SH-SY5Y (cell line): ENCODE data around the gene SLC23A2.

Experiments
- GATA2 ChIP-seq: IDR thresholded peaks from 2 replicates; pipeline ENCODE4 v1.6.1; 2011; ENCODE audit warnings: mild to moderate bottlenecking, low read depth, low read length
- GATA3 ChIP-seq: IDR thresholded peaks from 2 replicates; pipeline ENCODE4 v1.6.1; 2011; ENCODE audit warnings: low read depth, mild to moderate bottlenecking, low read length, moderate library complexity

The SLC23A2 gene

DNA sequence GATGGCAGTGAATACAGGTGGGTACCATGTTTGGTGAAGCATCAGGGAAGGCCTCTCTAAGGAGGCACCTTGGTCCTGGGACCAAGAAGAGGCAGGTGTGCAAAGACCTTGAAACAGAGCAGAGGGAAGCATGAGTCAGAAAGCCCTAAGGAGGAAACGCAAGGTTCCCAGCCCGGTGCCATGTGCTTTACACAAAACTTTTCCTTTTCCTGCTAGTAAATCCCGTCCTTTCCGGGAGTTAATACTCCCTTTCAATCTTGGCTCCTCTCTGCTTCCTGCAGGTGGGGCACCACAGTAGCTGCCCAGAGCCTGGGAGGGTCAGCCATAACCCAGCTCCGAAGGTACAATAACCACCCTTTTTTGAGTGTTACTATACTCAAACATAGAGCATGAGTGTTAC, 19.4 kb upstream of the SLC23A2 start:
- TF ChIP-seq GATA3: no peak

DNA sequence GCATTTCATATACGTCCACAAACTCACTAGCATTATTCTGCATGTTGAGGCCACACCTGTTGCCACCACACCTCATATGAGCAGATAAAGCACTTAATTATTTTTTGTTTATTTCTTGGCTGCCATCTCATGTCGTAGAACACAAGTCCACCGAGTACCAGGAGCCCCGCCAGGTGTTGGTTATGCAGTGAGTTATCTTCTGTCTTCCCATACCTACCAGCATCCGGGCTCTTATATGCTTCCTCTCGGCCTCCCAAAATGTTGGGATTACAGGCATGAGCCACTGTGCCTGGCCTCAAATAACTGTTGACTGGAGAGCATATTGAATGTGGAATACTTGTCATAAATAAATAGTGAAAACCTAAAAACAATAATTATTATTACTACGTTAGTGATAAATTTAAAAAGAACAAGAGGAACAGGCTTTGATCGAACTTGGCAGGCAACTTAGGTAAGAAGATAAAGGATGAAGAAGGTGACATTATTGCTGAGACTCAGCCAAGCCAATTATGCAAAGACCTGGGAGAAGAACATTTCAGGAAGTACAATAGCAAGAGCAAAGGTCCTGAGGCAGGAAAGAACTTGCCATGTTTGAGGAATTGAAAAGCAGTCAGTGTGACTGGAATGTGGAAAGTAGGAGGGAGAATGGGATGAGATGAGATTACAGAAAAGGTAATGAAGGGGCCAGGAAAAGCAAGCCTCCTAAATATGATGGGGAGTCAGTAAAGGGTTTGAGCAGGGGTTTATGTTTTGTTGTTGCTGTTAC, 12.6 kb upstream of the SLC23A2 start:
- TF ChIP-seq GATA3 (no peak), GATA2 (no peak)

DNA sequence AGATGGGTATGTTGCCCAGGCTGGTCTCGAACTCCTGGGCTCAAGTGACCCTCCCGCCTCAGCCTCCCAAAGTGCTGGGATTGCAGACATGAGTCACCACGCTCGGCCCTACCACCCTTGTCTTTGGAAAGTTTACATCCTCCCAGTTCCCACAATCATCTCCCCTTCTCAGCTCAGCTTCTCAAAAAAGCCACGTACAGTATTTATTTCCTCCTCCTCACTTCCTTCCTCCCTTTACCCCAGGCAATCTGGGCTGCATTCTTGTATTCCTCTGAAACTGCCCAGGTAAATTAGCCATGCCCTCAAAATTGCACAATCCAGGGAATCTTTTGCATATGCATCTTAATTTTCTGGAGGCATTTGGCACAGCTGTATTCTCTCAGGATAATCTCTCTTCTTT, 7.4 kb upstream of the SLC23A2 start:
- TF ChIP-seq GATA3: no peak

DNA sequence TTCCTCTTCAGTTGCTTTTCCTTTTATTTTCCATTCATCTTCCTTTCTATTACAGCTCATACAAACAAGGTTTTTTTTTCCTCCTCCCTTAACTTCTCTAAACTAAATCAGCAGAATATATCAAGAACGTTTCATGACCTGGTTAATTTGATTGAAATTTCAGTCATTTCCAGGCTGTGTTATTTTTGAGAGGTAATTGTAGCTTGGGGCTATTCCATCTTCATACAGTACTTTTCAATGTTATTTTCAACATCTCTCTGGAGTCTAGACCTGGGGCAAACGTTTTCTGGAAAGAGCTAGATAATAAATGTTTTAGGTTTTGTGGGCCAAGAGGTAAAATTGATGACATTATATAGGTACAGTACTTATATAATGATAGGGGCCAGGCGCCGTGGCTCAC, 4.0 kb upstream of the SLC23A2 start:
- TF ChIP-seq GATA2 (no peak), GATA3 (no peak)

DNA sequence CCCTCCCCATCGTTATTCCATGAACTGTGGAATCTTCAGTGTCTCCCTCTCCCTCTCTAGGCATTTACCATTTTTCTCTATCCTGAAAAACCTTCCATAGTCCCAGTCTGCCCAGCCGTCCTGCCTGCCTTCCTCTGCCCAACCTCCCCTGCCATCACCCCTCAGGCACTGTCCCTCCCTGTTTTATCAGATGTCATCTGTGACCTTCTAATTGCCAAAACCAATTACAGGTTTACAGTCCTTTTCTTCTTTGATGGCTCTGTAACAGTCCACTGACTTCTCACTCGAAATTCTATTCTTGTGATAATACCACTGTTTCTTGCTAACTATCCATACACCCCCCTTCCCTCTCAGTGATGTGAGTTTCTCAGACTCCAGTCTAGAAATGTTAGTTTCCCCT, 2.3 kb upstream of the SLC23A2 start:
- TF ChIP-seq GATA2 (0 out of 2 replicates have a peak, but pooled peaks have one; percentile 21), GATA3 (no peak)

DNA sequence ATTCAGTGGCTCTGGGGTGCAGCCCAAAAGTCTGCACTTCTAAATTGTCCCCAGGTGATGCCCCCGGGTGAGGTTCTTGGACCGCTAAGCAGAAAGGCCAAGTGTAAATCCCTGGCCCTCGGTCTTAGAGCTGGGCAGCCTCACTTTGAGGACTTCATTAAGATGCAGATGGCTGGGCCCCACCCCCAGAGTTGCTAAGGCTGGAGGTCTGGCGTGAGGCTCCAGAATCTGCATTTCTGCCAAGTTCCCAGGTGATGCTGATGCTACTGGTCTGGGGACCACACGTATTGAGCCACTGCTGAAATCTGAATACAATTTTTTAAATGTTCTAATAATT, 735 bp upstream of the SLC23A2 start:
- TF ChIP-seq GATA3: no peak
- TF ChIP-seq GATA2: no peak

DNA sequence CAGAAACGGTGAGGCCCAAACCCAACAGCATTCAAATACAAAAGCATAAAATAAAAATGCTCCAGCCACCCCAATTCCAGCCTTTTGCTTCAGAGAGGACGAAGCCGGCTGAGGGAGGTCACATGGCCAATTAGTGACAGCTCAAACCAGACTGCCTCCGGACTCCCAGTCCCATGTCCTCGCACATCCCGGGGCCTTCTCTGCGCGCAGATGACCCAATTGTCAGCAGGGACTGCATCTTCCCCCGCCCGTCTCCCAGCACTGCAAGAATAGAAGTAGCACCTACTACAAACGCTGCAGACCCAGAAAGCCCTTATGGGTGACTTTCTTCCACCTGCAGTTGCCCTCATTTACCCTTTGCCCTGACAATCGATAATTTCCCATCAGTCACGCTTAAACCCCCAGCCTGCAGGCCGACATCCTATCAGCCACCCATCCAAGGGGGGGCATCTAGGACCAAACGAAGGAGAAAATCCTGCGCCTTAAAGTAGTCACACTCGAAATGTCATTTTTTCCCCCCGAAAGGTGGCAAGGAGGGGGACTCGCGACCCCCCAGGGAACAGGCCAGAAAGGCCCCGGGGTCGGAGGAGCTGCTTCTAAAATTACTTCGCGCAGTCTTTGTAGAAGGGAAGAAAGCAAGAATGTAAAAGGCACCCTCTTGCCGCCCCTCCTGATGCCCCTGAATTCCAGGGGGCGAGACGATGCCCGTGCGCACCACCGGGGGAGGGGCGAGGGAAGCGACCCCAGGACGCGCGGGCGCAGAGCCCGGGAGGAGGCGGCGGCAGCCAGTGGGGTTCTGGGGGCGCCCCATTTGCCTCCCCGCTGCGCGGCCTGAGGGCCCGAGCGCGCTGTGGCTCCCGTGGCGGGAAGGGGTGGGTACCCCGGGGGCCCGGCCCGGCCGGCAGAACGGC, 792 bp downstream of the SLC23A2 start:
- no peak for TF ChIP-seq GATA2
- TF ChIP-seq GATA3: no peak

DNA sequence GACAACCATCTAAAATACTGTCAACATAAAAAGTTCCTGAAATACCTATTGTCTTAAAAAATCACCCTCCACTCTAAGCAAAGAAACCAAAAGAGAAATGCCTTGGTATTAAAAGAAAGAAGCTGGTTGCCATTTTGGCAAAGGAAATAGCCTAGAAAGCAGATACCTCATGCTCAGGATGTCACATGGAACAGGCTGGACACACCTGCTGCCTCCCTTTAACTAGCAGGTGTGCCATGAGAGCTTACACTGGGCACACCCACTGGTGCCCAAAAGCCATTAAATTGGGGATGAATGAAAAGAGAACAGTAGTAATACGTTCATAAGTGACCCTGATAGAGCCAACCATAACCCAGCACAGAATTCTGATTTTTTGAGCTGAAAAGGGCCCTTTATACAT, 1.5 kb downstream of the SLC23A2 start:
- TF ChIP-seq GATA2: no peak
- no peak for TF ChIP-seq GATA3

DNA sequence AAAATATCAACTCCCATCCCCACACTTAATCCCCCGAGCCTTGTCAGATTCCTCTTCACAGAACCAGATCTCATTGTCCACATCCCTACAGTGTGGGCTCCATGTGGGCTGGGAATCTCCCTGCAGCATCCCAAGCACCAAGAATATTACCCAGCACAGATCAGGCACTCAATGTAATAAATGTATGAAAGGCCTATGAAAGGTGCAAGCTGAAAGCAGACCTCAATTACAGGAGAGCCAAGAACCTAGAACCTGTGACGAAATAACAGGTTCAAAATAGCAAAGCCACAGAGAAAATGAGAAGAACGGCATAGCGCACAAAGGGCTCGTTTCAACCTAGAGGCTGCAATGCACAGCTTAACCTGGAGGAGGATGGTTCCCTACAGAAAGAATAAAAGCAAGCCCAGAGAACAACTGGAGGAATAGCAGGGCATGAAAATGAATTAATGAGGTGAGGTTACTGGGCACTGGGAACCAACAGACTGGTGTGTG, 3.1 kb downstream of the SLC23A2 start:
- no peak for TF ChIP-seq GATA2
- no peak for TF ChIP-seq GATA3

DNA sequence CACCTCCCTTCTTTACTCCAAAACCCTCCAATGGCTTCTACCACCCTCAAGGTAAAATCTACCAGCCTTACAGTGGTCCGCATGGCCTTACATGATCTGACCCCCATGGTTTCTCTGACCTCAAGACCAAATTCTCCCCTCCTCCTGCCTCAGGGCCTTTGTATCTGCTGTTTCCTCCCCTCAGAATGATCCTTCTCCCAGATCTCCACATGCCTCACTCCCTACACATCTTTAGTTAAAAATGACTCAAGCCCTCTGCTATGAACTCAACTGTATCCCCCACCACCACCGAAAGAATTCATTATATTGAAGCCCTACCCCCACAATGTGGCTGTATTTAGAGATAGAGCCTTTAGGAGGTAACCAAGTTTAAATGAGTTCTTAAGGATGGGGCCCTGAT, 4.1 kb downstream of the SLC23A2 start:
- no peak for TF ChIP-seq GATA3
- TF ChIP-seq GATA2: no peak

DNA sequence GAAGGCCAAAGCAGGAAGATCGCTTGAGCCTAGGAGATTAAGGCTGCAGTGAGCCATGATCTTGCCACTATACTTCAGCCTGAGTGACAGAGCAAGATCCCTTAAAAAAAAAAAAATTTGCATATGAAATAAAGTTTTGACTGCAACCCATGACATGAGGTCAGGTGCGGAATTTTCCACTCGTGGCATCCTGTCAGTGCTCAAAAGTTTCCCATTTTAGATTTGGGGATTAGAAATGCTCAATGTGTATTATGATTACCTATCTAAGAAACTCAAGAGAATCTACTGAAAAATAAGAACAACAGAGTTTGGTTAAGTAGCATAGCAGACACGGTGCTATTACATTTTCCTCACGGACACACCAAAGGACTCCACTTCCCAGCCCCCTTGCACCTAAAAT, 11.7 kb downstream of the SLC23A2 start:
- TF ChIP-seq GATA2: no peak
- TF ChIP-seq GATA3: no peak

DNA sequence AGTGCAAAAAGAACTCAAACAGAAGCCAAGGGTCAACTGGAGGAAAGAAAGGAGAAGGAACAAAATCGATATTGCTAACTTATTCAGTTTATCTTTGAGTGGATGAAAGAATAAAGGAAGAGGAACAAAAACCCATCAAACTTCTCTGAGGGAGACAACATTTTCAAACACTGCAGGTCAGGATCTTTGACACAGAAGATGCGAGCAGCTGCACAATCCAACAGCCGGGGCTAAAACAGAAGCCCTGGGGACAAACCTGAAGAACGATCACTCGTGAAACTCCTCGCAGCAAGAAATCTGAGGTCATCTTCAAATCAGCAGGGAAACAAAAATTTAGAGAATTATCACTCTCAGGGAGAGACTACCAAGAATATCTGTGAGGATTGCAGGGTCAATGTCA, 14.2 kb downstream of the SLC23A2 start:
- TF ChIP-seq GATA2: no peak
- no peak for TF ChIP-seq GATA3

DNA sequence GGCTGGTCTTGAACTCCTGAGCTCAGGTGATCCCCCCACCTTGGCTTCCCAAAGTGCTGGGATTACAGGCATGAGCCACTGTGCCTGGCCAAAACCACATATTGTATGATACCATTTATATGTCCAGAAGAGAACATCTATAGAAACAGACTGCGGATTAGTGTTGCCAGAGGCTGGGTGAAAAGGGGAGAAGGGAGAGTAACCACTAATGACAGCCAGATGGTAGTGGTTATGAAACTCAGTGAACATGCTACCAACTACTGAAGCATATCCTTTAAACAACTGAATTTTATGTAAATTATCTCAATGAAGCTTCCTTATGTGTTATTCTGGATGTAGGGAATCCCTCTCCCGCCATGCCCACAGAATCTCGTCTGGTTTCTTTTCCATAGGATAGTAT, 15.7 kb downstream of the SLC23A2 start:
- no peak for TF ChIP-seq GATA2
- no peak for TF ChIP-seq GATA3

DNA sequence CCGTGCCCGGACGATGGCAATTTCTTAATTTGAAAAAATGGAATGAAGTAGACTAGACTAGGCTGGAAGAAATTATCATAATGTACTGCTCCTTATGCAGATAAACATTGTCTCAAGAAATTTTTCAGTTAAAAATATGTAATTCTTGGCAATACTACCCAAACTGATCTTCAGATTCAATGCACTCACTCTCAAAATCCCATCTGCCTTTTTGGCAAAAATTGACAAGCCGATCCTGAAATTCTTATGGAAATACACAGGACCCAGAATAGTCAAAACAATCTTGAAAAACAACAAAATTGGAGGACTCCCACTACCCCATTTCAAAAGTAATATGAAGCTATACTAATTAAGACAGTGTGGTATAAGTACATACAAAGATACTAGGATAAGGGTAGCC, 19.0 kb downstream of the SLC23A2 start:
- no peak for TF ChIP-seq GATA3
- no peak for TF ChIP-seq GATA2

DNA sequence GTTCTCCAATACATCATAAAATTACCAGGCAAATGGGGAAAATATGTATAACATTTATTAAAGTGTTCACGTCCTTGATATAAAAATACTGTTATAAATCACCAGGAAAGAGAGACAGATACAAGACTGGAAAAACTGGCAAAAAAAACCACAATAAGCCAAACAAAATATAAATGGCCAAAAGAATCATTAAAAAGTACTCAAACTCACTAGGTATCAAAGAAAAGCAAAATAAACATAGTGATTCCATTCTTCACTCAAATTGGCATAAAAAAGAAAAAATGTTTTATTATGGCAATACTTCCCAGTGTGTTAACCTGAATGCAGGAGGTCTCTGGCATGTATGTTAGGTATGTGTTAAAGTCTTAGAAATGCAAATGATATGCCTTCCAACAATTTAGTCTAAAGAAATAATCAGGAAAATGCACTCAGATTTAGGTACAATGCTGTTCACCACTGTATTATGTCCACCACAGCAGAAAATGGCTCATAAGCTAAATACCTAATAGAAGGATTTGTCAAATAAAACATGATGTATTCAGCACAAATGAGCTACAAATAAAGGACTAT, 21.4 kb downstream of the SLC23A2 start:
- TF ChIP-seq GATA3: no peak
- TF ChIP-seq GATA2: no peak
